ENCODE measurements around the gene H1-8. TPM values are rescaled to one million over a fixed set of nuclear protein-coding genes. Genes with fewer than 3 reads are reported as not detected.

H1-8 gene
- total RNA-seq, 2 donors from 2014 or later = not detected

DNA sequence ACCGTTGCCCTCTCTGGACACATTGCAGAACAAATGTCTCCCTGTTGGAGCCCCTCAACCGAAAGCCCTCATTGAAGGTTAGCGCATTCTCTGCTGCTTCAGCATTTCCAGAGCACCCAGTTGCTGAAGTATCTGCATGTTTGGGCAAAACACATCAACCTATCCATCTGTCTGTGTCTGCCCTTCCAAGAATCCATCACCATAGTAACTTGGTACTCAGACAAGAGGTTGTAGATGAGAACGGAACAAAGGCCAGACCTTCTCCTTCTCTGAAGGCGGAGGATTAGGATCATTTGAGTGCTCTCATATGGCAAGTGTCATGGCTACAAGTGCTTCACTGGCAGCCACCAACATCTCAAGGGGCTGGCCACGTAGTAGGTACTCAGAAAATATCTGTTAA lies 37.6 kb upstream of the H1-8 start:
- Histone ChIP-seq H3K4me1 (peaks cover 0 to 74% of the 10 kb centered on the region in 2 donors), H3K4me3 (no peak overlapping the region), H3K27ac (peak overlapping the region; percentile 57 to 76), H3K27me3 (no peaks in the 10 kb centered on the region), H3K36me3 (peaks cover 23% of the 10 kb centered on the region), H3K9me3 (no peaks in the 10 kb centered on the region)
- DNase-seq (ENCODE audit: low spot score) = no peak
- TF ChIP-seq CTCF (IDR thresholded peaks at IDR 0.05) = no peak

GRCh38 chr3:129506231-129506742 lies 36.7 kb upstream of the H1-8 start:
- peaks cover 0 to 69% of the 10 kb centered on the region in 2 donors for H3K4me1 ChIP-seq
- H3K9me3 ChIP-seq = no peaks in the 10 kb centered on the region
- H3K36me3 ChIP-seq = peaks cover 23% of the 10 kb centered on the region

DNA sequence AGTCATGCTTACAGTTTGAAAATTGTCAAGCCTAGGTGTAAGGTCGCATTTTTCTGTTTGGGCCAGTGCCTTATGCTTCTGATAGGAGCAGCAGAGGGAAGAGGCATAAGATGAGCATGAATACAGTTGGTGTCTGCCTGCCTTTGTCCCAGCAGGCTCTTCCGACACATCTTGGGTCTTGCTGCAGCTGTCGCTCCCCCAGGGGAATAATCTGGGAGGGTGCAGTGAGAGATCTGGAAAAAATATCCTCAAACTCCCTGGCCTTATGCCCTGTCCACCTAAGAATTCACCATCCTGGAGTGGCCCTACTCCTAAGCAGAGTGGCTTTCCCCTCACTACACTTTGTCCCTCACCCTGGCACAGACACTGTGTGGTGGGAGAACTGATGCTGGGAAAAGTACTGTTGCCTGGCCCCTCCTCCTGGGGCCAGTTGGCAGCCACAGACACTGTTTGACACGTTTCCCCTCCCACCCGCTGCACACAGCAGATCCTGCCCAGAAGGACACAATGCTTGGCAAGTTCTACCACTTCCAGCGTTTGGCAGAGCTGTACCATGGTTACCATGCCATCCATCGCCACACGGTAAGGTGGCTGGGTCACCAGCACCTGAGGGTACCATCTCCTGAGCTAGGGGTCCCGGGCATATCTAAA lies 35.7 kb upstream of the H1-8 start:
- Histone ChIP-seq H3K27ac (peak overlapping the region in 1 of 2 donors; percentile 1), H3K4me3 (no peak overlapping the region), H3K9me3 (no peaks in the 10 kb centered on the region), H3K36me3 (peaks cover 33% of the 10 kb centered on the region), H3K27me3 (no peaks in the 10 kb centered on the region), H3K4me1 (peaks cover 0 to 59% of the 10 kb centered on the region in 2 donors)
- no peak for TF ChIP-seq CTCF (IDR thresholded peaks at IDR 0.05)
- DNase-seq (ENCODE audit: low spot score) = no peak

More at GRCh38 chr3:129506231-129506742, 36.7 kb upstream of the H1-8 start:
- Histone ChIP-seq H3K4me3 (no peak overlapping the region), H3K27me3 (no peaks in the 10 kb centered on the region), H3K27ac (no peak overlapping the region)
- DNase-seq (ENCODE audit: low spot score) = no peak
- TF ChIP-seq CTCF (IDR thresholded peaks at IDR 0.05) = no peak

DNA sequence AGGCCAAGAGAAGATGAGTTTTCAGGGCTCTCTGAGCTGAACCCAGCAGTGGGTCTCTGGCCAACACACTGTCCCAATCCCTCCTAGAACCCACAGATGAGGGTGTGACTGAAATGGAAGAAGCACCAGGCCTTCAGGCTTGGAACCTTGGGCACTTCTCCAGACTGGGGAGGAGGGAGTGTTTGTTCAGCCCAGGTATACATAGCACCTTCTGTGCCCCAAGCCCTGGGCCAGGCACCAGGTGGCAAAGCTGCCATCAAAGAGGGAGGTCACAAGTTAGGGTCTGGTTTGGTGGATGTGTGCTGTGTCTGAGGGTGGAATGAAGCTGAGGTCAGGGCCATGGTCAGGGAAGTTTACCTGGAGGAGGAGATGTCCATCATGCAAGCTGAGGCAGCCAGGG lies 30.4 kb upstream of the H1-8 start:
- no peak overlapping the region for H3K4me3 ChIP-seq
- H3K4me1 ChIP-seq = peaks cover 0 to 10% of the 10 kb centered on the region in 2 donors
- no peak overlapping the region for H3K27ac ChIP-seq
- H3K27me3 ChIP-seq = no peaks in the 10 kb centered on the region
- DNase-seq (ENCODE audit: low spot score) = no peak
- peaks cover 51% of the 10 kb centered on the region for H3K36me3 ChIP-seq
- TF ChIP-seq CTCF (IDR thresholded peaks at IDR 0.05) = no peak
- H3K9me3 ChIP-seq = no peaks in the 10 kb centered on the region

- Histone ChIP-seq H3K27me3 (no peaks in the 10 kb centered on the region), H3K27ac (no peak overlapping the region), H3K36me3 (peaks cover 57% of the 10 kb centered on the region), H3K4me1 (peaks cover 0 to 5% of the 10 kb centered on the region in 2 donors), H3K4me3 (no peak overlapping the region), H3K9me3 (no peaks in the 10 kb centered on the region)
- no peak for DNase-seq (ENCODE audit: low spot score)
- TF ChIP-seq CTCF (IDR thresholded peaks at IDR 0.05) = no peak
Measured at GRCh38 chr3:129513705-129514104, 29.3 kb upstream of the H1-8 start.

GRCh38 chr3:129514110-129514509 lies 28.9 kb upstream of the H1-8 start:
- Histone ChIP-seq H3K36me3 (peaks cover 57% of the 10 kb centered on the region), H3K9me3 (no peaks in the 10 kb centered on the region), H3K4me3 (no peak overlapping the region), H3K27me3 (no peaks in the 10 kb centered on the region), H3K4me1 (peaks cover 0 to 5% of the 10 kb centered on the region in 2 donors), H3K27ac (no peak overlapping the region)
- no peak for DNase-seq (ENCODE audit: low spot score)
- TF ChIP-seq CTCF (IDR thresholded peaks at IDR 0.05) = no peak
